Bronchial epithelial cell (primary cell): ENCODE results near the gene ZBTB22. TPM values are rescaled to one million over a fixed set of nuclear protein-coding genes. Genes with fewer than 3 reads are reported as not detected.
"Not testable (repeated sequence)": the region's sequence is repeated elsewhere in the genome, so short reads cannot be mapped to it uniquely, and the experiment has no call there.

Source experiments
- DNase-seq: peaks from one replicate; pipeline ENCODE4 v3.0.0-alpha.2; 2010; ENCODE audit warnings: low read depth
- FAIRE-seq: peaks from 2 replicates; lab custom pipeline; 2011; peaks lifted over from hg19 to GRCh38; lab: Jason Lieb, UNC
- H3K27me3 ChIP-seq: 2 replicates; pipeline ENCODE4 v1.5.1; 2011; ENCODE audit warnings: low read length; ENCODE audit not compliant: control insufficient read depth, insufficient read depth
- H3K36me3 ChIP-seq: 2 replicates; pipeline ENCODE4 v1.5.1; 2011; ENCODE audit warnings: low read length; ENCODE audit not compliant: control insufficient read depth, insufficient read depth
- H3K4me3 ChIP-seq: 2 replicates; pipeline ENCODE4 v1.5.1; 2011; ENCODE audit warnings: mild to moderate bottlenecking, low read depth, low read length, control low read depth
- CTCF ChIP-seq: IDR thresholded peaks from 2 replicates; pipeline ENCODE4 v1.5.1; 2011; ENCODE audit warnings: mild to moderate bottlenecking, moderate library complexity, low read length, control low read depth, inconsistent platforms; ENCODE audit not compliant: insufficient read depth, severe bottlenecking
- total RNA-seq: library from RNA; depleted of rRNA; stranded (reverse); fragments of >200 nt; gene quantifications from 2 replicates; pipeline ENCODE4 v1.2.1, GENCODE V29; 2014

ZBTB22 gene
- total RNA-seq, 1 donor from 2014 or later = 13.2 TPM

DNA sequence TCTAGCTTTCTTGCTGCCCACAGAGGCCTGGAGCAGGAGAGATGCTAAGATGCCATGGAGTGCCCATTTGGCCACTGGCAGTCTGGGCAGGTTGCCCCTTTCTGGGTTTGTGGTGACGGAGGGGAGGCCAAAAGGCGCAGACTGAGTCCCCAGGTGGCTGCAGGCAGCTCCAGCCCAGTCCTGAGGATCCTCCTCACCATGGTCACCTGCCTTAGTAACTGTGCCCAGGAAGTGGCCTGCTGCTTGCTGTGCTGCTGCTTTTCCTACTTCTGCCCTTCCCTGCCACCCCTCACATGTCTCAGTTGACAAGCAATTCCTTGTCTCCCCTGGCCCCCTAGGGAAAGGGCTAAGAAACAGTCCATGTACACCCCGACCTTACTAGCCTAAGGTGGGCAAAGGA is 38.8 kb upstream of the ZBTB22 start:
- no peak for DNase-seq
- no peak overlapping the region for H3K4me3 ChIP-seq
- no peaks in the 10 kb centered on the region for H3K27me3 ChIP-seq
- TF ChIP-seq CTCF = no peak
- FAIRE-seq = no peak
- no peaks in the 10 kb centered on the region for H3K36me3 ChIP-seq

DNA sequence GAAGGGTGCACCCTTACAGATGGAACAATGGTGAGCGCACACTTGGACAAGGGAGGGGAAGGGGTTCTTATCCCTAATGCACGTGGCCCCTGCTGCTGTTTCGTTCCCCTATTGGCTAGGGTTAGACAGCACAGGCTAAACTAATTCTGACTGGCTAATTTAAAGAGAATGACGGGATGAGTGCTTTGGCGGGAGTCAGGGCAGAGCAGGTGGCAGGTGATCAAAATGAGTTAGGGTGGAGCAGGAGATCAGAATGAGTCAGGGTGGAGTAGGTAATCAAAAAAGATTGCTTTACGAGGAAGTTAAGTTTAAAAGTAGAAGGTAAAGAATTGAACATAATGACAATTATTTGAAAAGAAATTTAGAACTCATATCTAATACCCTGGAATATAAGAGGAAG is 38.3 kb upstream of the ZBTB22 start:
- DNase-seq, H3K36me3 ChIP-seq, FAIRE-seq, H3K27me3 ChIP-seq, H3K4me3 ChIP-seq: not testable (repeated sequence)

DNA sequence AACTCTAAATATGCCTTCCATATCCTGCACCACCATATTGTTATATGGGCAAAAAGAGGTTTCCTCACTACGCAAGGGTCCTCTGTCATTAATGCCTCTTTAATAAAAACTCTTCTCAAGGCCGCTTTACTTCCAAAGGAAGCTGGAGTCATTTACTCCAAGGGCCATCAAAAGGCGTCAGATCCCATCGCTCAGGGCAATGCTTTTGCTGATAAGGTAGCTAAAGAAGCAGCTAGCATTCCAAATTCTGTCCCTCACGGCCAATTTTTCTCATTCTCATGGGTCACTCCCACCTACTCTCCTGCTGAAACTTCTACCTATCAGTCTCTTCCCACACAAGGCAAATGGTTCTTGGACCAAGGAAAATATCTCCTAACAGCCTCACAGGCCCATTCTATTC is 30.3 kb upstream of the ZBTB22 start:
- no peaks in the 10 kb centered on the region for H3K27me3 ChIP-seq
- no peak overlapping the region for H3K4me3 ChIP-seq
- H3K36me3 ChIP-seq = no peaks in the 10 kb centered on the region
- FAIRE-seq = no peak
- no peak for TF ChIP-seq CTCF
- no peak for DNase-seq

- FAIRE-seq, H3K4me3 ChIP-seq, H3K27me3 ChIP-seq, H3K36me3 ChIP-seq: not testable (repeated sequence)
- DNase-seq = peak; percentile 64
Measured at GRCh38 chr6:33346972-33347371, 29.4 kb upstream of the ZBTB22 start.

- FAIRE-seq = no peak
- peak; percentile 71 for DNase-seq
- Histone ChIP-seq H3K4me3 (no peak overlapping the region), H3K27me3 (no peaks in the 10 kb centered on the region), H3K36me3 (no peaks in the 10 kb centered on the region)
- peak; percentile 71 for TF ChIP-seq CTCF
Measured at GRCh38 chr6:33344701-33345697, 27.5 kb upstream of the ZBTB22 start.

DNA sequence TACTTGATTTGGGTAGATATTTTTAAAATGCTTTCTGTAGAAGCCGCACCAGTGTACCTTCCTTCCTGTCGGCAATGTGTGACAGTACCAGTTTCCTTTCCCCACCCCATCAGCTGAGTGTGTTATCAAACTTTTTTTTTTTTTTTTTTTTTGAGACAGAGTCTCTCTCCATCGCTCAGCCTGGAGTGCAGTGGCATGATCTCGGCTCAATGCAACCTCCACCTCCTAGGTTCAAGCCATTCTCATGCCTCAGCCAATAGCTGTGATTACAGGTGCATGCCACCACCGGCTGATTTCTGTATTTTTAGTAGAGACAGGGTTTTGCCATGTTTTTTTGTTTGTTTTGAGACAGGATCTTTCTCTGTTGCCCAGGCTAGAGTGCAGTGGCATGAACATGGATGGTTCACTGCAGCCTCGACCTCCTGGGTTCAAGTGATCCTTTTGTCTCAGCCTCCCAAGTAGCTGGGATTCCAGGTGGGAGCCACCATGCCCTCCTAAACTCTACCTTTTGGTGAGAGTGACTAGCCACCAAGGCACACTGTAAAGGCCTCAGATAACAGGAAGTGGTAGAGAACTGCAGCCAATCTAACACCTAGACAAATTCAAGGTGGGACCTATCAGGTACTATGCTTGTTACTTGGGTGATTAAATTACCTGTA is 26.5 kb upstream of the ZBTB22 start:
- H3K4me3 ChIP-seq = no peak overlapping the region
- H3K36me3 ChIP-seq = no peaks in the 10 kb centered on the region
- H3K27me3 ChIP-seq = no peaks in the 10 kb centered on the region
- TF ChIP-seq CTCF = no peak
- FAIRE-seq = no peak
- no peak for DNase-seq

- FAIRE-seq = not testable (repeated sequence)
Measured at GRCh38 chr6:33343606-33343952, 26.0 kb upstream of the ZBTB22 start.

More at GRCh38 chr6:33343606-33343952, 26.0 kb upstream of the ZBTB22 start:
- not testable (repeated sequence) for H3K4me3 ChIP-seq, H3K36me3 ChIP-seq, DNase-seq, H3K27me3 ChIP-seq
